Measurements from ENCODE around the gene SRGAP2C.
"Not testable (repeated sequence)": the region's sequence is repeated elsewhere in the genome, so short reads cannot be mapped to it uniquely, and the experiment has no call there.

Gene SRGAP2C

DNA sequence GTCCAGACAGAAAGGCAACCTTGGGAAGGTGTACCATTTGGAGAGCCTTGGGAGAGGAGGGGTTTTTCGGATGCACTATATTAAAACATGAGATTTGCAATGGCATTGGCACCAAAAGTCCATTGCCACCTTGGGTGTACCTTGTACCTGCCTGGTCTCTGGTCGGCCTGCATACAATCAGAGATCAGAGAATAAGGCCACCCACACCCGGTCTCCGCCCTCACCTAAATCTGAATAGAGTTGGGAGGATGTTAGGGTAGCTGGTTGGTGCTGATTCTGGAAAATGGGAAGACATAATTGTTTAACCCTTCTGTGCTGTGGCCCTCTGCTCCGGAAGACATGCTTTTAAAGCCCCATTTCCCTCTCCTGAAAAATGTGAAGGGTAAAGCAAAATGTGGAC is 3.1 kb downstream of the SRGAP2C start:
- not testable (repeated sequence) for DNase-seq

- DNase-seq, result not testable (repeated sequence)
Measured at GRCh38 chr1:121192512-121192911, 7.7 kb downstream of the SRGAP2C start.

DNA sequence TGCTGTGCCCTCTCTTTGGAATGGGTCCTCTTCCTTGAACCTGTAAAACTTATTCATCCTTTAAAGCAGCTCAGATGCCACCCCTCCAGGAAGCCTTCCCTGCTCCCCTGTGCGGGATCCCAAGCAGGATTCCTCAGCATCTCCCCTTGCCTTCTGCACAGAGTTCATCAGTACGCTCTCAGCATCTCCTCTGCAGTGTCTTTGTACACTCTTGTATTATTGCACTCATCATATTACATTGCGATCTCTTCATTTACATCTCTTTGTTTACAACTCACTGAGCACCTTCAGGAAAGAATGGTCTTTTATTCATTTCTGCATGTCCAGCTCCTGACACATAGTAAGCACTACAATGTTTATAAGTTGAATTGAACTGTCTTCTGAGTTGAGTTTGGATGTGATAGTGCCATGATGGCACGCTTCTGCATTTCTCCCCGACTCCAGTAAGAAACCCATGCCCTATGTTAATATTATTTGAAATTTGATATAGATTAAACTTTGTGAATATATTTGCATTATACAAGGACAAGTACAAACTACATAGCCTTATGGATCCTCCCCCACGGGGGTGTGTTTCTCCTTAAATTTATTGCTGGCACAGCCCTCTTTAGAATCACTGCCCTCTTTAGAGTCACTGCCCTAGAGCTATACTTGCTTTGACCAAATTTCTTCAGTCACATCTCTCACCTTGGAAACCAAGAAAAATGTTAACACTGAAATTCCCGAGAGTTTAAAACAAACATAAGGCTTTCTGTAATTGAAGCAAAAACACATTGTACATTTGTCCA is 12.5 kb downstream of the SRGAP2C start:
- DNase-seq, result not testable (repeated sequence)

GRCh38 chr1:121199763-121200162 is 15.0 kb downstream of the SRGAP2C start:
- DNase-seq, result not testable (repeated sequence)

DNA sequence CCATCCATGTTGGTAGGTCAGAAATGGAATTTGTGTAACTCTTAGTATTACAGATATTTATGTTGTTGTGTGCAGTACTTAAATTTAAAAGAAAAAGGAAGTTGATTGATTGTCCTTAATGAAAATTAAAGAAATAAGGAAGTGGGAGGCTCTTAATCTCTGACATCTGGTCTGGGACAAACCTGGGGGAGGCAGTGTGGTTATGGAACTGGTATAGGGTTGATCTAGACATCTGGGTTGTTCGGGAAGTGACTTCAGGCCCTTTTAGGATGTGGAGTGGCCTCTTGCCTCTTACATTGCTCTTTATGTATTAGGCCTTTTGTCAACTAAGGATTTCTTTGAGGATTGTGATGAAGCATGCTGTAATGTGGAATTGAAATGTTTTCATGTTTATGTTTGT is 15.5 kb downstream of the SRGAP2C start:
- not testable (repeated sequence) for DNase-seq

- DNase-seq, result not testable (repeated sequence)
Measured at GRCh38 chr1:121200985-121201981, 16.5 kb downstream of the SRGAP2C start.

DNA sequence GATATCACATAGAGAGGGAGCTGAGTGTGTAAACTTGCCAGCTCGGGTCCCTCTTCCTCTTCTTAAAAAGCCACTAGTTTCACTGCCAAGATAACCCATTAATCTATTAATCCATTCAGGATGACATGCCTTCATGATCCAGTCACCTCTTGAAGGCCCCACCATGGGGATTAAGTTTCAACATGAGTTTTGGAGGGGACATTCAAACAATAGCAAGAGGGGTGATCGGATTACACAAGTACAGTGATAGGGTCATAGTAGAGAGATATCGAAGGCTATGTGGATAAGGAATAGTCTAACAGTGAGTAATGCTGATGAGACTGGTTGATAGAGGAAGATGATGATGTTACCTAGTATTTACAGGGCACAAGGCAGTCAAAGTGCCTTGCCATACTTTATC is 18.2 kb downstream of the SRGAP2C start:
- not testable (repeated sequence) for DNase-seq

DNA sequence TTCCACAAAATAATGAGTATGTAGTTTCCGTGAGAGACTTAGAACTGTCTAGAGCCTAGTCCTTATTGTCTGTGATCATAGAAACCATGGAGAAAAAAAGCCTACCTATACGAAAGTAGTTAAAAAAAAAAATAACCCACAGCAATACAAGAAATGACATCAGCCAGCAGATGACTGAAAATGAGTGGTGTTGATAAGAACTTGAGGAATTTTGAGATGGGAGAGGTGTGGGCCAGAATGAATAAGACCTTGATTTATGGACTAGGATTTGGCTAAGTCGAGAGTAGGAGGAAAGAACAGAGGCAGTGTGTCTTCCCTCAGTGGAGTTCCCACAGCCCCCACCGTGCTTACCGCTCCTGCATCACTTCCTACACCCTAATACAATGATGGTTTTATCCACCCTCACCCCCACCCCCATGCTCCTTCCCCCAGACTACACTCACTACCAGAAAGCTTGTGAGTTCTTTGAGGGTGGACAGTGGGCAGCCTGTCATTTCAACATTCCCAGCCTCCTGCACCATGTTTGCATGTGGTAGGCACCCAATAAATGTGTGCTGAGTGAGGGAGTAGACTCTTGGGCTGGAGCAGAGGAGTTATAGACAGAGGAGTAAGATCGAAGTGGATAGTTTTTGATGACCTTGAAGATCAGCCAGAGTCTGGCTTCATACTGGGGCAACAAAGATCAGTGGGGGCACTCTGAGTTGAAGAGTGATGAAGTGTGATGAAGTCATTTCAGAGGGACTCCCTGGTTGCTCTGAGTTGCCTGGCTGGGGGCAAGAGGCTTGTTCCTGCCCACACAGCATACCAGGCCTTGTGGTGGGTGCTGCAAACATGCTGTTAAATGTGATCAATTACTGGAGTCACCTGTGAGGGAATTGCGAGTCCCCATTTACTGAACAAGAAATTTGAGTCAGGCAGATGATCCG is 21.3 kb downstream of the SRGAP2C start:
- not testable (repeated sequence) for DNase-seq

DNA sequence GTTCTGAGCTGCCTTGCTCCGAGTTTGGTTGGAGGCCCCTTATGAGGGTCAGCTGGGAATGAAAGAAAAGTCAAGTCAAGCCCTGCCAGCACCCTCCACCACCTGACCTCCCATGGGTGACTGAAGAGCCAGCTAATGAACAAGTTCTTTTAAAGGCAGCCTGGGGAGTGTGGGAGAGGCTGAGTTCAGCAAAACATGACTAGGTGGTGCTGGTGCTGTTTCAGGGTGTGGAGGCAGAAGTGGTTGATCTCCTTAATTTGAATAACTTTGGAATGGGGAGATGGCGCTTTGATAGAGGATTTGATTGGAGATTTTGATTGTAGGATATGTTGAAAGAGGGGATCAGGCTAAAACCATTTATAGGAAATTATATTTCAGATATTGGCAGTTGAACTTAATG is 22.6 kb downstream of the SRGAP2C start:
- not testable (repeated sequence) for DNase-seq

GRCh38 chr1:121208375-121208774 is 23.6 kb downstream of the SRGAP2C start:
- not testable (repeated sequence) for DNase-seq

DNA sequence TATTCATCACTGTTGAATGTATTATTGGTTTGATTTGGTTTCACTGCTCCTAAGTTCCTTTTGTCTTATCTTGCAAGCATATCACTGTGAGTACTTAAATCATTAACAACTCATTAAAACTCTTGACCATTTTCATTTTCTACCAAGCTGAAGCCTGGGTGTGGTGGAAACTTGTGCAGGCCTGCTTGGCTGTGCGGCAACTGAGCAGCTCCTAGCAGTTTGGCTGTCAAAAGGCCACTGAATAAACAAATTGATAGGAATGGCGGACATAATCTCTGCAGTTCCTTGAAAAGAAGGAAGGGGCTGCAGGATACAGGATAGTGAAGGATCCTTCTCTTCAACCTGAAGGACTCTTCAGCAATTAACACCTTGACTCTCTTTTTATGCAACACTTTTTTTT is 26.0 kb downstream of the SRGAP2C start:
- not testable (repeated sequence) for DNase-seq

DNA sequence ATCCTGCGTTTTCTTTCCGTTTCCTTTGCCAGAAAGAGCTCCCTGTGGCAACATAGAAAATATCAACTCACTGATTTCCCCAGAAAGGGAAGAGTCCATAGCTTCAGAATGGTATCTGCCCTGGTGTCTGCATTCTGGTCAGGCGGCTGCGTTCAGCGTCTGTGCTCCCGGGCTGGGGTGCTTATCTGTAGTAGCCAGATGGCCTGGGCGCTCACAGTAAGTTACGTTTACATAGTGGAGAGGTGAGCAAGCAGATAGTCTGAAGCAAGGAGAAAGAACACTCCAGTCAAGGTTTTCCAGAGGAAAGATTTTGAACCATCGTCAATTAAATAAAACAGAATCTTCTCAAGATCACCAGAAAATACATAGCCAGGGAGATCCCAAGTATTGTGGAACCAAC is 28.7 kb downstream of the SRGAP2C start:
- not testable (repeated sequence) for DNase-seq

DNA sequence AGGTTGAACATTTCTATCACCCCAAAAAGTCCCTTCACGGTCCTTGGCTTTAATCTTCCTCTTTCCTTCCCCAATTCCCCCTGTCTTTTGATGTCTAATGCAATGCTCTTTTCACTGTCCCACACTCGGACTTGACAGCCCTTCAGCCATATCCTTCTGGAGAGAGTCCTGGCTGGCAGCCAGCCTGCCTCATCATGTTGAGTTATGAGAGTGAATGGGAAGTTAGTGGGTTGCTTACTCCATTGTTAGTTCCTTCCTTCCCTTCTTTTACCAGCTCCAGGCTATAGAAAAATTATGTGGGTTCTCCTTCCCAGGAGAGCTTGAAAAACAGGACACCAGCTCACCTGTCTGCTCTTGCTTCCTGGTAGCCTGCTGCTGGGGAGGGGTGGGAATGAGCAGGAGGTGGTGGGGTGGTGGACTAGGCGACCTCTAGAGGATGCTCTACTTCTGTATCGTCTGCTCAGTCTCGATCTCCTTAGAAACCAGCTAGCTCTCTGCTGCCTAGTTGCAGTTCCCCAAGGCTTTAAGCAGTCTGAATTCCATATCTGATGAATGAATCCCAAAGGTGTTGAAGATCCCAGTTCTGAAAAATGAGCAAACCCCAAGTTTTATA is 29.9 kb downstream of the SRGAP2C start:
- DNase-seq, result not testable (repeated sequence)

DNA sequence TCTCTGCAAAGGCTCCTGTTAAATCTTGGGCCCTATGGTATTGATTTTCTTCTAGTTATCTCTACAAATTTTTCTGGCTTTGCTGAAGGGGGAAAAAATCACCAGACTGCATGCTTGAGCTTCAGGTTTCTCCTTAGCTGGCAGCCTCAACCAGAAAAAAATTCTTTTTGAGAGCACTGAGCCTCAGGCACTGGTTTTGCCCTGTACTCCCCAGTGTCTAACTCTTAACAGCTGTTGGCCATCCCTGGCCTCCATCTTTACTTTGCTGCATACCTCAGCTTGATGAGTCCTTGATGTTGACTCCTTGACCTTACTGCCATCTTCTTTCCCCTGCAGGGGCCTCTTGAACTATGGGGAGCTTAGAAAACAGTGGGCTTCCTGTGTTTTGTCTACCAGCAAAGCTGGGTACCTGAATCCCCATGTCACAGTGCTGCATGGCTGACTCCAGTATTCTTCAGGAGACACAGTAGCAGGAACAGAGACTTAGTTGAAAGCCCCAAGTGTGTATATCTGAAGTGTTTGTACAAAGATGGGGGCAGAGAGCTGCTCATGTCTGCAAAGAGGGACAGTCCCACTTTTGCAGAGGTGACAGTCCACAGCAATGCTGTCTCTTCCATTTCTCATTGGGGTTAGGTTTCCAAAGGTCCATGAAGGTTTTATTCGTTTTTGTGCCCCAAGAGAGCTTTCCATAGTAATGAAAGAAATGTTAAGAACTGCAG is 31.1 kb downstream of the SRGAP2C start:
- DNase-seq, result not testable (repeated sequence)

GRCh38 chr1:121216676-121217075 is 31.9 kb downstream of the SRGAP2C start:
- not testable (repeated sequence) for DNase-seq

- not testable (repeated sequence) for DNase-seq
Measured at GRCh38 chr1:121221770-121222169, 37.0 kb downstream of the SRGAP2C start.

DNA sequence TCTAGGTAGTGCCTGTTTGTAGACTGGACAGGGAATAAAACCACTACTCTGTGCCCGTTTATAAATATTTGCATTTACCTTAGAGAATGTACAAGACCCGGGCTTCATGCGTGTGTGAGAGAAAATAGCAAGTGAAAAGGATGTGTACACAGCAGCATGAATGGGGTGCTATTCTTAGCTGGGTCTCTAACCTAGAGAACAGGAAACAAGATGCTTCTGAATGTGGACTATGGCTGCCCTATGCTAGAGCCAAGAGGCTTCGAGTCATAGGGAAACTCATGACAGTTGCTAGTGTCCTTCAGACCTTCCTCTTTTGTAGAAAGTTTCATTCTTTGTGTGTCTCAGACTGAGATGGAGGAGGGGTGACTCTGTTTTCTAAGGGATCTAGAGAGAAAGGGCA is 39.9 kb downstream of the SRGAP2C start:
- DNase-seq, result not testable (repeated sequence)

GRCh38 chr1:121226295-121226904 is 41.6 kb downstream of the SRGAP2C start:
- not testable (repeated sequence) for DNase-seq

- DNase-seq, result not testable (repeated sequence)
Measured at GRCh38 chr1:121226925-121227324, 42.1 kb downstream of the SRGAP2C start.

- not testable (repeated sequence) for DNase-seq
Measured at GRCh38 chr1:121227544-121228330, 43.0 kb downstream of the SRGAP2C start.

Data from activated CD8-positive, alpha-beta memory T cell treated with anti-CD3 and anti-CD28 coated beads for 24 hours (primary cell).